Kidney epithelial cell (primary cell): ENCODE measurements around the gene RNF8. TPM values are rescaled to one million over a fixed set of nuclear protein-coding genes. Genes with fewer than 3 reads are reported as not detected.

ENCODE experiments used
- DNase-seq: peaks from one replicate; pipeline ENCODE4 v3.0.0-alpha.2; 2010; ENCODE audit warnings: low read depth
- H3K27me3 ChIP-seq: 2 replicates; pipeline ENCODE4 v1.6.0; 2011; ENCODE audit warnings: low read length; ENCODE audit not compliant: control insufficient read depth, insufficient read depth
- H3K36me3 ChIP-seq: 2 replicates; pipeline ENCODE4 v1.5.1; 2011; ENCODE audit warnings: low read length; ENCODE audit not compliant: control insufficient read depth, insufficient read depth
- H3K4me3 ChIP-seq: 2 replicates; pipeline ENCODE4 v1.5.1; 2011; ENCODE audit warnings: low read depth, mild to moderate bottlenecking, control low read depth, low read length
- total RNA-seq: library from RNA; depleted of rRNA; stranded (reverse); fragments of >200 nt; gene quantifications from 2 replicates; pipeline ENCODE4 v1.2.3, GENCODE V29; 2015
- TF ChIP-seq, protein P1 (sequence below): IDR thresholded peaks from 2 replicates; pipeline ENCODE4 v1.5.1; 2011; ENCODE audit warnings: mild to moderate bottlenecking, moderate library complexity, low read length, control low read depth, inconsistent platforms; ENCODE audit not compliant: insufficient read depth, poor library complexity, severe bottlenecking

RNF8 gene
- total RNA-seq, 1 donor from 2014 or later: 16.8 TPM

DNA sequence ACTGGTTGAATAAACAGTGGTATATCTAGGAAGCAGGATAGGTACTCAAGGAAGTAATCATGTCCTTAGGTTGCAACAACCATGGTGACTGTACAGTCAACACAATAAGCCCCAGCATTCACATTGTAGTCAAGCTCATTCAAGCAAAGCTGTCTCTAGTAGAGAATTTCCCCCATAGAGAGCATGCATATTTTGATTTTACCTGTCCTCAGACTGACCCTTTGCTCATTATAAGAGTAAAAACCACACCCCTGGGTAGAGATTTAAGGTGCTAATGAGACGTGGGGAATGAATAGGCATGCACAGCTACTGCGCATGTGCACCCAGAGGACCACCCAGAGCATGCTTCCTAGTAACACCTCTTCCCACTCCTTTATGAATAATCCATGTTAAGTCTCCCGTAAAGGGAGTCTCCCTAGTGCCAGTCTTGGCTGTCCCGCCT is 6.1 kb upstream of the RNF8 start:
- peak; percentile 37 for DNase-seq
- TF ChIP-seq, protein P1, sequence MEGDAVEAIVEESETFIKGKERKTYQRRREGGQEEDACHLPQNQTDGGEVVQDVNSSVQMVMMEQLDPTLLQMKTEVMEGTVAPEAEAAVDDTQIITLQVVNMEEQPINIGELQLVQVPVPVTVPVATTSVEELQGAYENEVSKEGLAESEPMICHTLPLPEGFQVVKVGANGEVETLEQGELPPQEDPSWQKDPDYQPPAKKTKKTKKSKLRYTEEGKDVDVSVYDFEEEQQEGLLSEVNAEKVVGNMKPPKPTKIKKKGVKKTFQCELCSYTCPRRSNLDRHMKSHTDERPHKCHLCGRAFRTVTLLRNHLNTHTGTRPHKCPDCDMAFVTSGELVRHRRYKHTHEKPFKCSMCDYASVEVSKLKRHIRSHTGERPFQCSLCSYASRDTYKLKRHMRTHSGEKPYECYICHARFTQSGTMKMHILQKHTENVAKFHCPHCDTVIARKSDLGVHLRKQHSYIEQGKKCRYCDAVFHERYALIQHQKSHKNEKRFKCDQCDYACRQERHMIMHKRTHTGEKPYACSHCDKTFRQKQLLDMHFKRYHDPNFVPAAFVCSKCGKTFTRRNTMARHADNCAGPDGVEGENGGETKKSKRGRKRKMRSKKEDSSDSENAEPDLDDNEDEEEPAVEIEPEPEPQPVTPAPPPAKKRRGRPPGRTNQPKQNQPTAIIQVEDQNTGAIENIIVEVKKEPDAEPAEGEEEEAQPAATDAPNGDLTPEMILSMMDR: no peak
- Histone ChIP-seq H3K36me3 (no peaks in the 10 kb centered on the region), H3K4me3 (no peak overlapping the region), H3K27me3 (no peaks in the 10 kb centered on the region)

DNA sequence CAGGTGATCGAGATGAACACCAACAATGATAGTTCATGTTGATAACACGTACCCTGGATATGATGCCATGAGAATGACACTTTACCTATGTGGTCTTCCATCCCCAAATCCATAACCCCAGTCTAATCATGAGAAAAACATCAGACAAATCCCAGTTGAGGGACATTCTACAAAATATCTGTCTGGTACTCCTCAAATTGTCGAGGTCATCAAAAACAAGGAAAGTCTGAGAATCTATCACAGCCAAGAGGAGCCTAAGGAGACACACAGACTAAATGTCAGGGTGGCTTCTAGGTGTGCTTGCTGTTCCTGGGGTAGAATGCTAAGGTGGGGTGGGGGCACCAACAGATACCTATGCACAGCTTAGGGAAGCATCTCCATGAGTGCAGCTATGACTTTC is 2.8 kb upstream of the RNF8 start:
- DNase-seq: no peak
- Histone ChIP-seq H3K27me3 (no peaks in the 10 kb centered on the region), H3K4me3 (no peak overlapping the region), H3K36me3 (no peaks in the 10 kb centered on the region)
- TF ChIP-seq, protein P1: no peak

DNA sequence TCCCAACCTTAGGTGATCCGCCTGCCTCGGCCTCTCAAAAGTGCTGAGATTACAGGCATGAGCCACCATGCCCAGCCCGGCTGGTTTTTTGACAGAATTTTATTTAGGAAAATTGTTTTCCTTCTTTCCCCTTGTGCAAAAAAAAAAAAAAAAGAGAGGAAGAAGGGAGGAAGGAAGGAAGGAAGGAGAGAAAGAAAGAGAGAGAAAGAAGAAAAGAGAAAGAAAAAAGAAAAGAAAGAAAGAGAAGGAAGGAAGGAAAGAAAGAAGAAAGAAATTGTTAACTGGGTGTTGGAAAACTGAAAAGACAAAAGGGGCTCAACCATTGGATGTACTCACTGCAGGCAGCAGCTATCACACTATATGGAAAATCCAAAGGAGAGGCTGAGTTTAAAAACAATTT is 1.4 kb upstream of the RNF8 start:
- Histone ChIP-seq H3K27me3 (no peaks in the 10 kb centered on the region), H3K36me3 (no peaks in the 10 kb centered on the region), H3K4me3 (no peak overlapping the region)
- TF ChIP-seq, protein P1: no peak
- no peak for DNase-seq

DNA sequence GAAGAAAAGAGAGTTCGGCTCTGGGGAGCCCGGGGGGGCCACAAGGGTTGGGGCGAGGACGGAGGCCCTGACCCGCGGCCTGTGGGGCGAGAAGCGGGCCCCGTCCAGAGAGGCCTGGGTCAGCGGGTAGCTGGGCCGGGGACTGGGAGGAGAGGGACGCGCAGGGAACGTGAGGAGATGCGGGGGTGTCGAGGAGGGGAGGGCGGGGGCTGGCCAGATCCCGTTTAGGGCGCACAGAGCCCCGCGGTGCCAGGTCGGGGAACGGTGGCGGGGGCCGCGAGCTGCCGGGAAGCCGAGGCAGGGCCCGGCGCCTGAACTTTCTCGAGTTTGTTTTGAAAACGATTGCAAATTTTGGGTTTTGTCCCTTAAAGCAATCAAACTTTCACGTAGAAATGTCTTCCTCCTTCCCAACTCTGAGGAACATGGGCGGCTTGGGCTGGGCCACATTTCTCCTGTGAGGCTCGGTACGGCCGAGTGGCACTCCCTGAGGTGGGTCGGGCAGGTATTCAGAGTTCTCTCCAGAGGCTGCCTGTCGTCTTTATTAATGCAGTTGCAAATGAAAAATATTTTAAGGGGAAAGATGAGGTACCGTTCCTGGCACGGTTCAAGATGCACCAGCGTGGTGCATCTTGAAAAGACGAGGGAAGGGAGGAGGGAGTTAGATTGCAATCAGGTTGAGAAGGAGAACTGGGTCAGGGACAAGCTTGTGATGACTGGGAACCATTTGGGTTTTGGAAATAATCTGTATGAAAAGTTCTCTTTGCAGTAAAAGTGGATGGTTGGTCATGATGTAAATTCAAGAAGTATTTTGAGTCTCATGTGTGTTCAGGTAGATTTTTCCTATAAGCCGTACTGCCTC is 972 bp downstream of the RNF8 start:
- Histone ChIP-seq H3K4me3 (peak overlapping the region; percentile 67), H3K27me3 (no peaks in the 10 kb centered on the region), H3K36me3 (no peaks in the 10 kb centered on the region)
- no peak for DNase-seq
- TF ChIP-seq, protein P1: no peak

DNA sequence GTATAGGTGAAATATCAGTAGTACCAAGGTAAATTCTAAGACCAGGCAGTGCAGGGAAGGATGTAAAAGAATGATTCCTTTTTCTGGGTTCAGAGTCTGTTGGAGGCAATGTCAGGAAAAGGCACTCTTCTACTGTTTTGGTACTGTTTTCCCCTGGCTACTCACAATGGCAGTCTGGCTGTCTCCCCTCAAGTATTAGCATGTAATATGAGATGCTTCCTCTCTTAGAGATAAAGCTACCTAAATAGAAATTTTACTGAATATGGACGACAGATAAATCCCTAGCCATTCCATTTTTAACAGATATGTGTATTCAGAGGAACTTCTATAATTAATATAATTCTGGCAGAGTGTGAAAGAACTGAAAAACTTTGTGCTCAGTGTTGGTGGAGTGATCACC is 3.5 kb downstream of the RNF8 start:
- no peak for DNase-seq
- peaks cover 2% of the 10 kb centered on the region for H3K36me3 ChIP-seq
- TF ChIP-seq, protein P1: no peak
- no peaks in the 10 kb centered on the region for H3K27me3 ChIP-seq
- no peak overlapping the region for H3K4me3 ChIP-seq

DNA sequence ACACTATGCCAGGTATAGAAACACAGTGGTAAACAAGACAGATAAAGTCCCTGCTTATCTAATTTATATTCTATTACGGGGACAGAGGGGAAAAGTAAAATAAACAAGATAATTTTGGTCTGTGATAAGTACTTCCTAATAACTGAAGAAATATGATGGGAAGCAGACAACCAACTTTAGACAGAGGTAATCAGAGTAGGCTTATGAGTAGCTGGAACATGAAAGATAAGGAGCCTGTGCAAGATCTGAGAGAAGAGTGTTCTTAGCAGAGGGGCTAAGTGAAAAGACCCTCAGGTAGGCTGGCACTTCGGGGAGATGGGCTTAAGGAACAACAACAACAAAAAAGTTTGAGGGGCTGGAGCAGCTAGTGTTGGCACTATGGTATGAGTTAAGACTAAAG is 4.1 kb downstream of the RNF8 start:
- Histone ChIP-seq H3K4me3 (no peak overlapping the region), H3K36me3 (peaks cover 2% of the 10 kb centered on the region), H3K27me3 (no peaks in the 10 kb centered on the region)
- no peak for DNase-seq
- TF ChIP-seq, protein P1: no peak
